Heart left ventricle (tissue), 13 donors: Measurements from ENCODE around the gene SPRR2G.

ENCODE experiments used
- POLR2A ChIP-seq, 2 donors: fragments of 450-650 bp; IDR thresholded peaks; one replicate each; pipeline ENCODE4 v1.6.1; 2017; ENCODE audit warnings: antibody characterized with exemption in 2 of 2, mild to moderate bottlenecking in 2 of 2, moderate library complexity in 2 of 2
- TF ChIP-seq, protein P1 (sequence below), 12 donors: fragments of 200-600 bp; sonication (generic) in 4 of 12; IDR thresholded peaks; one replicate each; pipeline versions ENCODE4 v1.5.0 to v1.8.0; 2018 to 2022; ENCODE audit warnings: antibody characterized with exemption in 12 of 12, mild to moderate bottlenecking in 5 of 12
- donor health status: ischemic (EF 13 %, LVEDD 7.1; RV severe dilation, severe dysfunction).
- donor health status: DM: no; HTN: yes; CAD: no.
- donor health status: DM: no; HTN: no; CAD: no.
- donor health status: ischemic (EF 25% LVEDD 6.9; RV normal size, moderate dysfunction).
- donor health status: ischemic (EF 25% LVEDD 5.7; RV mildly dilated, moderate dysfunction).
- donor health status: ischemic (EF 35%, LVEDD 5.7; RV mildly dilated, moderate dysfunction).
- donor health status: nonischemic (EF 11% LVEDD 7.7; RV severe dilation, severe dysfunction).
- donor health status: DM: yes; HTN: yes; CAD: no.
- donor health status: PGD.
- donor health status: ischemic (EF 29% LVEDD 5.4; RV normal size, mild dysfunction).
- donor health status: nonischemic (EF 23%, LVEDD 6.1; RV moderate dilation, normal function).

DNA sequence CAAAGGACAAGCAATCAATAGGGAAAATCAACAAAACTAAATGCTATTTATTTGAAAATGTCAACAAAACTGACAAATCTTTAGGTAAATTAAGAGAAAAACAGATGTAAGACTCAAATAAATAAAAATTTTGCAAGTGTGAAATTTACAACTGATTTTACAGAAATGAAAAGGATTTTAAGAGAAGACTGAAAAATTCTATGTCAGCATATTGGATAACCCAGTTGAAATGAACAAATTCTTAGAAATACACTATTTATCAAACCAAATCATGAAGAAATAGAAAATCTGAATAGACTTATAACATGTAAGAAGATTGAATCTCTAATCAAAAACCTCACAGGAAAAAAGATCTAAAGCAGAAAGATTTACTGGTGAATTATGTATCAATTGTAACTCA lies 29.7 kb downstream of the SPRR2G start:
- TF ChIP-seq, protein P1, sequence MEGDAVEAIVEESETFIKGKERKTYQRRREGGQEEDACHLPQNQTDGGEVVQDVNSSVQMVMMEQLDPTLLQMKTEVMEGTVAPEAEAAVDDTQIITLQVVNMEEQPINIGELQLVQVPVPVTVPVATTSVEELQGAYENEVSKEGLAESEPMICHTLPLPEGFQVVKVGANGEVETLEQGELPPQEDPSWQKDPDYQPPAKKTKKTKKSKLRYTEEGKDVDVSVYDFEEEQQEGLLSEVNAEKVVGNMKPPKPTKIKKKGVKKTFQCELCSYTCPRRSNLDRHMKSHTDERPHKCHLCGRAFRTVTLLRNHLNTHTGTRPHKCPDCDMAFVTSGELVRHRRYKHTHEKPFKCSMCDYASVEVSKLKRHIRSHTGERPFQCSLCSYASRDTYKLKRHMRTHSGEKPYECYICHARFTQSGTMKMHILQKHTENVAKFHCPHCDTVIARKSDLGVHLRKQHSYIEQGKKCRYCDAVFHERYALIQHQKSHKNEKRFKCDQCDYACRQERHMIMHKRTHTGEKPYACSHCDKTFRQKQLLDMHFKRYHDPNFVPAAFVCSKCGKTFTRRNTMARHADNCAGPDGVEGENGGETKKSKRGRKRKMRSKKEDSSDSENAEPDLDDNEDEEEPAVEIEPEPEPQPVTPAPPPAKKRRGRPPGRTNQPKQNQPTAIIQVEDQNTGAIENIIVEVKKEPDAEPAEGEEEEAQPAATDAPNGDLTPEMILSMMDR (IDR thresholded peaks at IDR 0.05) = no peak
- TF ChIP-seq POLR2A (IDR thresholded peaks at IDR 0.05) = no peak
